DND-41 (cell line): ENCODE data around the gene PPP4C.
"Not testable (repeated sequence)": the region's sequence is repeated elsewhere in the genome, so short reads cannot be mapped to it uniquely, and the experiment has no call there.

Source experiments
- ATAC-seq: fragments of 200-7000 bp; cut with Tn5 transposase; 3 replicates; pipeline ENCODE4 v1.9.1; 2021; ENCODE audit warnings: low read depth; ENCODE audit not compliant: insufficient read depth
- DNase-seq: peaks from one replicate; pipeline ENCODE4 v3.0.0-alpha.2; 2020
- H2AFZ ChIP-seq: 2 replicates; pipeline ENCODE4 v1.6.0; 2012; ENCODE audit warnings: low read depth, low read length
- H3K27ac ChIP-seq: 2 replicates; pipeline ENCODE4 v1.5.1; 2012; ENCODE audit warnings: low read length, inconsistent platforms
- H3K27me3 ChIP-seq: fragments of 200-600 bp; sonication (generic); 2 replicates; pipeline ENCODE4 v1.6.0; 2012; ENCODE audit warnings: low read length, mild to moderate bottlenecking, inconsistent platforms; ENCODE audit not compliant: insufficient read depth, poor library complexity
- H3K36me3 ChIP-seq: 2 replicates; pipeline ENCODE4 v1.5.1; 2012; ENCODE audit warnings: low read length, inconsistent platforms; ENCODE audit not compliant: insufficient read depth
- H3K4me1 ChIP-seq: 2 replicates; pipeline ENCODE4 v1.5.1; 2012; ENCODE audit warnings: mild to moderate bottlenecking, low read length; ENCODE audit not compliant: insufficient read depth
- H3K4me2 ChIP-seq: 2 replicates; pipeline ENCODE4 v1.6.0; 2012; ENCODE audit warnings: mild to moderate bottlenecking, moderate library complexity, low read length, inconsistent platforms; ENCODE audit not compliant: insufficient read depth
- H3K4me3 ChIP-seq, 2 experiments: fragments of 200-600 bp in 1 of 2; shearing (Covaris generic) in 1 of 2; 2 replicates each; pipeline ENCODE4 v1.5.1; 2012 to 2016; ENCODE audit warnings: inconsistent platforms in 2 of 2, low read length in 2 of 2, mild to moderate bottlenecking in 2 of 2, low read depth in 1 of 2, moderate library complexity in 1 of 2
- H3K79me2 ChIP-seq: 2 replicates; pipeline ENCODE4 v1.6.0; 2012; ENCODE audit warnings: low read length, inconsistent platforms; ENCODE audit not compliant: insufficient read depth
- H3K9ac ChIP-seq: 2 replicates; pipeline ENCODE4 v1.6.0; 2012; ENCODE audit warnings: low read depth, mild to moderate bottlenecking, inconsistent platforms, low read length, moderate library complexity
- H3K9me3 ChIP-seq: 2 replicates; pipeline ENCODE4 v1.5.1; 2012; ENCODE audit warnings: low read length, moderate library complexity, mild to moderate bottlenecking, inconsistent platforms; ENCODE audit not compliant: insufficient read depth, severe bottlenecking
- H4K20me1 ChIP-seq: 2 replicates; pipeline ENCODE4 v1.6.0; 2012; ENCODE audit warnings: low read length; ENCODE audit not compliant: insufficient read depth
- EZH2 ChIP-seq: IDR thresholded peaks from 3 replicates; pipeline ENCODE4 v1.6.1; 2012; ENCODE audit warnings: borderline replicate concordance, low read depth, mild to moderate bottlenecking, moderate library complexity, low read length, inconsistent platforms; ENCODE audit not compliant: severe bottlenecking
- TF ChIP-seq, protein P1 (sequence below): IDR thresholded peaks from 2 replicates; pipeline ENCODE4 v1.5.1; 2012; ENCODE audit warnings: borderline replicate concordance, low read length, moderate library complexity, mild to moderate bottlenecking; ENCODE audit not compliant: poor library complexity, severe bottlenecking; ENCODE audit errors: extremely low read depth

Gene PPP4C

DNA sequence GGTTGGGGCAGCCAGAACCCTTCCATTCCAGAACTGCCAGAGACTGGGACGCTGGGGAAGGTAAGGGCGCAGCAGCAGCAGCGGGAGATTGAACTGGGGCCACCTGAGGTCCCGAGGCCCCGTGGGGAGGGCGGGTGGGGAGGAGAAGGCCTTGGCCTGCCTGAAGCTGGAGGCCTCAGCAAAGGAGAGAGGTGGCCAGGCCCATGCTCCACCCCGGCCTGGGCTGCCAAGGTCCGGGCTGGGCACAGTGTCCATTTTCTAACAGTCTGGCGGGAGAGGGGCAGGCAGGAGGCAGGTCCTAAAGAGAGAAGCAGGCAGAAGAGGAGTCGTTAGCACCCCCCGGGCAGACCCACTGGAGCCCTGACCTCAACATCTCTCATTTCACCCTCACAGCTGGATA lies 38.6 kb downstream of the PPP4C start:
- Histone ChIP-seq H3K9me3 (no peaks in the 10 kb centered on the region), H4K20me1 (no peaks in the 10 kb centered on the region), H3K4me3 (no peak overlapping the region), H3K36me3 (peaks cover 60% of the 10 kb centered on the region), H3K9ac (no peak overlapping the region), H3K4me1 (no peaks in the 10 kb centered on the region), H2AFZ (no peak overlapping the region), H3K27ac (no peak overlapping the region), H3K27me3 (no peaks in the 10 kb centered on the region), H3K79me2 (no peaks in the 10 kb centered on the region), H3K4me2 (no peak overlapping the region)
- DNase-seq: no peak
- TF ChIP-seq, protein P1, sequence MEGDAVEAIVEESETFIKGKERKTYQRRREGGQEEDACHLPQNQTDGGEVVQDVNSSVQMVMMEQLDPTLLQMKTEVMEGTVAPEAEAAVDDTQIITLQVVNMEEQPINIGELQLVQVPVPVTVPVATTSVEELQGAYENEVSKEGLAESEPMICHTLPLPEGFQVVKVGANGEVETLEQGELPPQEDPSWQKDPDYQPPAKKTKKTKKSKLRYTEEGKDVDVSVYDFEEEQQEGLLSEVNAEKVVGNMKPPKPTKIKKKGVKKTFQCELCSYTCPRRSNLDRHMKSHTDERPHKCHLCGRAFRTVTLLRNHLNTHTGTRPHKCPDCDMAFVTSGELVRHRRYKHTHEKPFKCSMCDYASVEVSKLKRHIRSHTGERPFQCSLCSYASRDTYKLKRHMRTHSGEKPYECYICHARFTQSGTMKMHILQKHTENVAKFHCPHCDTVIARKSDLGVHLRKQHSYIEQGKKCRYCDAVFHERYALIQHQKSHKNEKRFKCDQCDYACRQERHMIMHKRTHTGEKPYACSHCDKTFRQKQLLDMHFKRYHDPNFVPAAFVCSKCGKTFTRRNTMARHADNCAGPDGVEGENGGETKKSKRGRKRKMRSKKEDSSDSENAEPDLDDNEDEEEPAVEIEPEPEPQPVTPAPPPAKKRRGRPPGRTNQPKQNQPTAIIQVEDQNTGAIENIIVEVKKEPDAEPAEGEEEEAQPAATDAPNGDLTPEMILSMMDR: no peak
- TF ChIP-seq EZH2: no peak
- ATAC-seq: no peak

DNA sequence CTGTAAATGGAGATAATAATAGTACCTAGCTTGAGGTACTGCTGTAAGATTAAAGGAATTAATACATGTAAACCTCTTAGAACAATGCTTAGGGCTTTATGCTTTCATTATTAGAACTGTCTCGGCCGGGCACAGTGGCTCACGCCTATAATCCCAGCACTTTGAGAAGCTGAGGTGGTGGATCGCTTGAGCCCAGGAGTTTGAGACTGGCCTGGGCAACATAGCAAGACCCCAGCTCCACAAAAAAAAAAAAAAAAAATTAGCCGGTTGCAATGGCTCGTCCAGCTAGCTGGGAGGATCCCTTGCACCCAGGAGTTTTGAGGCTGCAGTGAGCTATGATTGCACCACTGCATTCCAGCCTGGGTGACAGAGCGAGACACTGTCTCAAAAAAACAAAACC lies 39.0 kb downstream of the PPP4C start:
- not testable (repeated sequence) for H3K27ac ChIP-seq, H2AFZ ChIP-seq, DNase-seq, H3K9ac ChIP-seq, H3K4me2 ChIP-seq, H3K27me3 ChIP-seq, H3K4me3 ChIP-seq, ATAC-seq, H3K9me3 ChIP-seq, H4K20me1 ChIP-seq, H3K4me1 ChIP-seq, H3K79me2 ChIP-seq
- peaks cover 64% of the 10 kb centered on the region for H3K36me3 ChIP-seq

DNA sequence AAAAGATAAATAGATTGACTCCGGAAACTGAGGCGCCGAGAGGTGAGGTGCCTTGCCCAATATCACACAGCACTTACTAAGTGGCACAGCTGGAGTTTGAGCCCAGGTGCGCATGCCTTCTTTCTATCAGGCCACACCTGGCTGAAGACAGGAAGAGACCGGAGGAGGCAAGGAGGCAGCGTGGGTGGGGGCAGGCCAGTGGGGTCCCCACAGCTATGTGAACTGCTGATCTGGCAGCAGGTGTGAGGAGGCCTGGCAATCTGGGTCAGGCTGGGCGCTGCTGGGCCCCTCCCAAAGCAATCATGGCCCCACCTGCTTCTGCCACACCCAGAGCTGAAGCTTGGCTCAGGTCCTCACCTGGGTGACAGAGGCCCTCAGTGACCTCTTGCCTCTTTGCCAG lies 39.4 kb downstream of the PPP4C start:
- H2AFZ ChIP-seq: no peak overlapping the region
- ATAC-seq (no peak), DNase-seq (no peak)
- H3K36me3 ChIP-seq: peaks cover 64% of the 10 kb centered on the region
- H3K9me3 ChIP-seq: no peaks in the 10 kb centered on the region
- H3K79me2 ChIP-seq: no peaks in the 10 kb centered on the region
- no peak overlapping the region for H3K4me2 ChIP-seq
- H3K4me1 ChIP-seq: no peaks in the 10 kb centered on the region
- H4K20me1 ChIP-seq: no peaks in the 10 kb centered on the region
- no peak overlapping the region for H3K27ac ChIP-seq
- no peak overlapping the region for H3K9ac ChIP-seq
- H3K27me3 ChIP-seq: no peaks in the 10 kb centered on the region
- TF ChIP-seq, protein P1: no peak
- no peak for TF ChIP-seq EZH2
- no peak overlapping the region for H3K4me3 ChIP-seq

DNA sequence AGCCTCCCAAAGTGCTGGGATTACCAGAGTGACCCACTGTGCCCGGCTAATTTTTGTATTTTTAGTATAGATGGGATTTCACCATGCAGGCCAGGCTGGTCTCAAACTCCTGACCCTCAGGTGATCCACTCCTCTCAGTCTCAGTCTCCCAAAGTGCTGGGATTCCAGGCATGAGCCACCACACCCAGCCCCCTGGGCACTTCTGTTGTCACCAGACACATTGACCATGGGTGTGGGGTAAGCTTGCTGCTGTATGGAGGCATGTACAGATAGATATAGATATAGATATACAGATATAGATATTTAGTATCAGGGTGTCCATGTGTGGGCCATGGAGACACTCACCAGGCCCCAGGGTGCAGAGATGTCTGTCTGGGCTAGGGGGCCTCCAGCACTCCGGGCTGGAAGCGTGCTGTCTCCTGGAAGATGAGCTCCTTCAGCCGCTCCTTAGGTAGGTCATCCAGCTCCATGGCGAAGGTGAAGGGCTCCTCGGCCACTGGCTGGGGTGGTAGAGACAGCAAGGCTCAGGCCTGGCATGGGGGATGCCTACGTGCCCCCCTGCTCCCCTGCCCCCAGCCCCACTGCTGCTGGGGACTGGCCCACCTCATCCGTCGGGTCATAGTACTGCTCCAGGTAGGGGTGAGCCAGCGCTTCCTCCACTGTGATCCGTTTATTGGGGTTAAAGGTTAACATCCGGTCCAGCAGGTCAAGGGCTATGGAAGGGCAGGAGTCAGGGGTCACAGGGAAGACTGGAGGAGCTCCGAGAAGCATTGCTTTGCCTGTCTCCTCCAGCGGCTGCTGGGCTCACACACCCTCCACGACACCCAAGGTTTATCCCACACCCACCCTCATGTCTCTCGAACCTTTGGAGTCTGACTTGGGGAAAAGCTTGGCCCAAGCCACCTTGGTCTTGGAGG lies 40.8 kb downstream of the PPP4C start:
- Histone ChIP-seq H2AFZ (no peak overlapping the region), H3K4me2 (no peak overlapping the region), H3K27me3 (no peaks in the 10 kb centered on the region), H3K79me2 (peaks cover 3% of the 10 kb centered on the region; the same call in 1 of the 2 replicates), H3K4me1 (no peaks in the 10 kb centered on the region), H3K27ac (no peak overlapping the region), H3K9me3 (no peaks in the 10 kb centered on the region), H3K4me3 (no peak overlapping the region), H4K20me1 (no peaks in the 10 kb centered on the region), H3K9ac (no peak overlapping the region), H3K36me3 (peaks cover 65% of the 10 kb centered on the region)
- TF ChIP-seq, protein P1: no peak
- TF ChIP-seq EZH2: no peak
- ATAC-seq (no peak), DNase-seq (no peak)
